CD1c-positive myeloid dendritic cell (primary cell): ENCODE results near the gene PUS3.
"Not testable (repeated sequence)": the region's sequence is repeated elsewhere in the genome, so short reads cannot be mapped to it uniquely, and the experiment has no call there.

Source experiments
- DNase-seq: peaks from one replicate; pipeline ENCODE4 v3.0.0-alpha.2; 2016; ENCODE audit errors: extremely low spot score

The PUS3 gene

GRCh38 chr11:125865354-125865753 is 37.7 kb downstream of the PUS3 start:
- DNase-seq, result not testable (repeated sequence)

- DNase-seq, result not testable (repeated sequence)
Observed at GRCh38 chr11:125862786-125863185, 40.2 kb downstream of the PUS3 start.

- DNase-seq, result not testable (repeated sequence)
Observed at GRCh38 chr11:125857670-125858069, 45.3 kb downstream of the PUS3 start.

- DNase-seq, result no peak
Observed at GRCh38 chr11:125846188-125846587, 56.8 kb downstream of the PUS3 start.
